Measurements from ENCODE around the gene ULK4.
A peak's percentile ranks its signal among the peaks of the same experiment; 100 is the strongest.
"Not testable (repeated sequence)": the region's sequence is repeated elsewhere in the genome, so short reads cannot be mapped to it uniquely, and the experiment has no call there.

The ULK4 gene

GRCh38 chr3:41961751-41962679 lies at the start of gene ULK4:
ULK4 (minus strand) TSS chr3:41962103; CDS start chr3:41954759, 7,344 bp downstream.
- peak; percentile 91 for DNase-seq (ENCODE audit: low read depth)

DNA sequence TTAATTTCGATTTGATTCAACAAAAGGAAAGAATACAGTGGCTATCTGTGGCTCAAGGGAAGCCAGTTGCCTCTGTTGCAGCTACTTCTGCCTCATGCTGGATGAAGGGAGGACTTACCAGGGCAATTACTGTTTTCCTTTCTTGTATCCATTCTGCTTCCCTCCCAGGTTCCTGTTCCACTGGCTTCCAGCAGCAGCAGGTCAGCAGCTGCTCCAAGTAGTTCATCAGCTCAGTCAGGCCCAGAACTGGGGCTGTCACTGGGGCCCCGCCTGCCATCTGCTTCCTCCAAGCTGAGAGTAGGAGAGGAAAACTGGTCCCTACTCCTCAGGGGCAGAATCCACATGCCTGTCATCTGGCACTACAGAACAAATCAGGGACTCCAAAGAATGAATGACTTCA lies 48.6 kb upstream of the ULK4 start:
- DNase-seq (ENCODE audit: low read depth): no peak

DNA sequence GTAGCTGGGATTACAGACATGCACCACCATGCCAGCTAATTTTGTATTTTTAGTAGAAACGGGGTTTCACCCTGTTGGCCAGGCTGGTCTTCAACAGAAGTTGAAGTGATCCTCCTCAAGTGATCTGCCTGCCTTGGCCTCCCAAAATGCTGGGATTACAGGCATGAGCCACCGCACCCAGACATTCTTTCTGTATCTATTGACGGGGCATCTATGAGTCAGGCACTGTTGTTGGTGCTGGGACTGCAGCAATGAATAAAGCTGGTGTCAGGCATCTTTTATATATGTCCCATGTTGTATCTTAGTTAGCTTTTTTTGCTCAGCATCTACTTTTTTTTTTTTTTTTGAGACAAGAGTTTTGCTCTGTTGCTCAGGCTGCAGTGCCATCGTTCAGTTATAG lies 47.6 kb upstream of the ULK4 start:
- no peak for DNase-seq (ENCODE audit: low read depth)

DNA sequence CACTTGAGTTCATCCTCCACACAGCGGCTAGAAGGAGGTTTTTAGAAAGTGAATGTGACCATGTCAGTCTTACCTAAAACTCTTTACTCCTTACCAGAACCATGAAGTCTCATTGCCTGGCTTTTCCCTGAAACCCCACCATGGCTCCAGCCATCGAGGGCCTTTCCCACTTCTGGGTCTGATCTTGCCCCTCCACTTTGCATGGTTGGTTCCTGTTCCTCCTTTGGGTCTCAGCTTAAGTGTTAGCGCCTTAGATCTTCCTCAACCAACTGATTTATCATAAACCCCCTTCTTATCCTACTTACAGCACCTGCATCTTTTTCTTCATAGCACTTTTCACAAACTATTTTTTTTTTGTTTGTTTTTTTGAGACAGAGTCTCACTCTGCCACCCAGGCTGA lies 45.9 kb upstream of the ULK4 start:
- no peak for DNase-seq (ENCODE audit: low read depth)

DNA sequence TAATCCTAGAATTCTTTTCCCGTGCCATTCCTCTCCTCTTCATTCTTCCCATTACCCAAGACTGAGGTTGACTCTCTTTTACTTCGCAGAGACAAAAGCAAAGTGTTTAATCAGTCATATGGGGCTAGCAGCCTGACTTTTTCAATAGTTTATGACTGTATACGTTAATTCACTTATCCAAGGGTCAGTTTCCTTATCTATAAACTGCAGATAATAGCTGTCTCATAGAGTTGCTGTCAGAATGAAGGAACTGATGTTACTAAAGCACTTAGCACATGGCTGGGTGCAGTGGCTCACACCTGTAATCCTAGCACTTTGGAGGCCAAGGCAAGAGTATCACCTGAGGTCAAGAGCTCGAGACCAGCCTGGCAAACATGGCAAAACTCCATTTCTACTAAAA lies 43.5 kb upstream of the ULK4 start:
- no peak for DNase-seq (ENCODE audit: low read depth)

GRCh38 chr3:42002790-42003189 lies 40.9 kb upstream of the ULK4 start:
- no peak for DNase-seq (ENCODE audit: low read depth)

GRCh38 chr3:42001777-42002176 lies 39.9 kb upstream of the ULK4 start:
- DNase-seq (ENCODE audit: low read depth): no peak

DNA sequence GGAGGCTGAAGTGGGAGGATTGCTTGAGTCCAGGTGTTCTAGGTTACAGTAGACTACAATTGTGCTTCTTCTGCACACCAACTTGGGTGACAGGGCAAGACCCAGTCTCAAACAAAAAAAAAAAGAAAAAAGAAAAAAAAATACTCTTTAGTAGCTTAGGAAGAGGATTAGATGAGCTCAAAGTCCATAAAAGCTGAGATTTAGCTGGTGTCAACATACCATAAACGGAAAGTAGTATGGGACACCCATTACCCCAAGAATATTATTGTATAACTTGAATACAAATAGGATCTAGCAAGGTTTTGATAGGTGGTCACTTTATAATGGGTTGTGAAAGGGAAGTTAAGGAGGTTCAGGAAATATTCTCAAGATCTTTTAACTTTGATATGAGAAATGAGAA lies 38.0 kb upstream of the ULK4 start:
- DNase-seq (ENCODE audit: low read depth): no peak

DNA sequence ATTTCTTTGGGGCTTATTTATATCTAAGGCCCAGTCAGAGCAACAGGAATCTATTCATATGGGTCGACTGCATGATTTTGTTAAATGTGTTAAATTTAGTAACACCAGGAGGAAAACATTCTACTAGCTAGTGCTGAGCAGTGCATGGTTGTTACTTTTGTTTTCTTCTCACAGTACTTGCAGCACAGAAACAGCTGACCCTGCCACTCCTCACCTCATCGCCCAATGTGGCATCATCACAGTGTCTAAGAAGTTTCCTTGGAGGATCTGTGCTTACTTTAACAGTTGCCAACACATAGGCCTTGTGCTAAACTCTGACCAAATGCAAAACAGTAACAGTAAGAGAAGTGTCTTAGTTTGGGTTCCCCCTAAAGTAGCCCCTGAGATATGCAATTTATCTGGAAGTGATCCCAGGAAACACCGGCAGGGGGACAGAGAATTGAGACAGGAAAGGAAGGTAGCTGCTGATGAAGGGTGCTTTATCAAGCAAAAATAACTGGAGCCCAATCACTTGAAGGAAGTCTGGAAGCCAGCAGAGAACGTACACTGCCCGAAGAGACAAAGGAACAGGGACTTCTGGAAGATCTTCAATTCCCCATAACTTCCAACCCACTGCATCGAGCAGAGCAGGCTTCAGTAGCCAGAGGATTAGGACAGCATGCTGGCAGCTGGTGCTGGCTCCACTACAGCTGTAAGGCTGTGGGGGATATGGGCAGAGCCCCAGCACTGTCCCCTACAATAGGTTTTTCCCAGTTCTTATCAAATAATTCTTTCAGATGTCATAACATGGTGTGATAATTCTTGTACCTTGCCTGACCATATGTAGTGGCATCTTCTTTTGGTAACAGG lies 36.0 kb upstream of the ULK4 start:
- no peak for DNase-seq (ENCODE audit: low read depth)

GRCh38 chr3:41991437-41991836 lies 29.5 kb upstream of the ULK4 start:
- no peak for DNase-seq (ENCODE audit: low read depth)

GRCh38 chr3:41989518-41989917 lies 27.6 kb upstream of the ULK4 start:
- no peak for DNase-seq (ENCODE audit: low read depth)

DNA sequence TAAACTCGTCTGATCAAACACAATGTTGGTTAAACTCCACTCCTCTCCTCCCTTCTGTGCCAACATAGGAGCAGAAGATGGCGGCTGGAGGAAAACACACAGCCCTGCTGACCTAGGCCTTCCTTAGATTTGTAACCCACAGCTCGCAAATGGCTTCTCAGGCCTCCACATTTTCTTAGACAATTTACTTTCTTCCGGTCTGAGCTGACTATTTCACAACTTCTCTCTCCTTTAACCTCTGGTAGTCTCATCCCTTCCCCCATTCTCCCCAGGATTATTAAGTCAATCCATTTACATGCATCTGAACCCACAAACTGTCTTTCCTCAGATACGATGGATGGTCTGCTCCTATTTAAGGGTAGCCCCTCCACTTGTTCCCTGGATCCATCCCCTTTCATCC lies 25.7 kb upstream of the ULK4 start:
- no peak for DNase-seq (ENCODE audit: low read depth)

DNA sequence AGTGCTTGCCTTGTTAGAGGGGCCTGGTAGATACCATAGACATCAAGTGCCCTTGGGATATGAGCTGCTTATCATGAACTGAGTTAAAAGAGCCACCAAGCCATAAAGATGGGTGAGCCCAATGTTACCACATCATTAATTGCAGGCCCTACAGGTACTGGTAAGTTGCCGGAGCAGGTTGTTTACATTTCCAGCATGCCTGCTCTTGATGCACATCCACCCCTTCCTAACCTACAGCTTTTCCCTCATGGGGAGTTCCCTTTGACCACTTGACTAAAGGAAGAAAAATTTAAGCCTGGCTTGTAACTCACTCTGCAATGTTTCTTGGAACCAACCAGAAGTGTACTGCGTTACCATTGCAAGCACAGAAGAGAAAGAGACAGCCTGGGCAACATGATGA lies 24.7 kb upstream of the ULK4 start:
- no peak for DNase-seq (ENCODE audit: low read depth)

DNA sequence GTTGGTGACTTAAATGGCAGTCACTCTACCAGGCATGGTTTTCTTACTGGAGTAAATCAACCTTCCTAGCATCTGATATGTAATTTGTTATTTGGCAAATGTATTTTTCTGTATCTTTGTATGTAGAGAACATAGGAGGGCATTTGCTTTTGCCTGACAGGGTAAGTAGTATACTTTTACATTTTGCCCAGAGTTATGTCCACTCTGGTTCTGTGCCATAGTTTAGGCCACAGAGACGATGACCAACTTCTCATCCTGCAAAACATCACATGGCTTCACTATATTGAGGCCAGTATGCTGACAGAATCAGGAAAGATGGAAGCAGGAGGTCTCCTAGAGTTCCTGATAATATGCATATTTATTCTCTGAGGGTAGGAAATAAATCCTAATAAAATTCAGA lies 23.1 kb upstream of the ULK4 start:
- no peak for DNase-seq (ENCODE audit: low read depth)

GRCh38 chr3:41983091-41983490 lies 21.2 kb upstream of the ULK4 start:
- not testable (repeated sequence) for DNase-seq (ENCODE audit: low read depth)

DNA sequence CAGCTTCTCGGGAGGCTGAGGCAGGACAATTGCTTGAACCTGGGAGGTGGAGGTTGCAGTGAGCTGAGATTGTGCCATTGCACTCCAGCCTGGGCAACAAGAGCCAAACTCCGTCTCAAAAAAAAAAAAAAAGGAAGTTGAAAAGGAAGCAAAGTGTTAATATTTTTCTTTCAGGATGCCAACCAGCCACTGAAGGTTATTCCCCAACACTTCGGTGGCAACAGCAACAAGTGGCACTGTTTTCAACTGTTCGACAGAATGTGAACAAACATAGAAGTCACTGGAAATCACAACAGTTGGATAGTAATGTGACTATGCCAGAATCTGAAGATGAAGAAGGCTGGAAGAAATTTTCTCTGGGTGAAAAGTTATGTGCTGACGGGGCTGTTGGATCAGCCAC lies 15.5 kb upstream of the ULK4 start:
- DNase-seq (ENCODE audit: low read depth): not testable (repeated sequence)

- DNase-seq (ENCODE audit: low read depth): no peak
Observed at GRCh38 chr3:41975416-41976103, 13.7 kb upstream of the ULK4 start.

DNA sequence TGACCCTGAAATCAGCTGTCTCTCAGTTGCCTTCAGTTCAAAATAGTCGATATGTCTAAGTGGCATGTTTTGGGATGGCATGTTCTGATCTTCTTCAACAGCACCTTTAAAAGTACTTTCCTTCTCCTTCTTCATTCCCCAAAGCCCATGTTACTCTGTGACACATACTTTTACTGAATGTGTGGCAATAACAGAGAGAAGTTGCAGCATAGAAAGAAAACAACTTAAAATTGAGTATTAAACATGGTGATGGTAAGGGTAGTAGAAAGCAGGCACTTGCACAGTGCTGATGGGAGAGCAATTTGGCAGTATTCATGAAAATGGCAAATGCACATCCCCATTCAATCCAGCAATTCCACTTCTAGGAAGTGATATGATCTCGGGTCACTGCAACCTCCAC lies 12.3 kb upstream of the ULK4 start:
- DNase-seq (ENCODE audit: low read depth): no peak

- no peak for DNase-seq (ENCODE audit: low read depth)
Observed at GRCh38 chr3:41972802-41973201, 10.9 kb upstream of the ULK4 start.

DNA sequence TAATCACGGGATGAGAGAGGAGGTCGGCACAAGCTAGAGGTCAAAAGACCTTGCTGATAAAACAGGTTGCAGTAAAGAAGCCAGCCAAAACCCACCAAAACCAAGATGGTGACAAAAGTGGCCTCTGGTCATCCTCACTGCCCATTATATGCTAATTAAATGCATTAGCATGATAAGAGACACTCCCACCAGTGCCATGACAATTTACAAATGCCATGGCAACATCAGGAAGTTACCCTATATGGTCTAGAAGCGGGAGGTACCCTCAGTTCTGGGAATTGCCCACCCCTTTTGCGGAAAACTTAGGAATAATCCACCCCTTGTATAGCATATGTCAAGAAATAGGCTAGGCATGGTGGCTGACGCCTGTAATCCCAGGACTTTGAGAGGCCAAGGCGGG lies 4.3 kb upstream of the ULK4 start:
- no peak for DNase-seq (ENCODE audit: low read depth)

DNA sequence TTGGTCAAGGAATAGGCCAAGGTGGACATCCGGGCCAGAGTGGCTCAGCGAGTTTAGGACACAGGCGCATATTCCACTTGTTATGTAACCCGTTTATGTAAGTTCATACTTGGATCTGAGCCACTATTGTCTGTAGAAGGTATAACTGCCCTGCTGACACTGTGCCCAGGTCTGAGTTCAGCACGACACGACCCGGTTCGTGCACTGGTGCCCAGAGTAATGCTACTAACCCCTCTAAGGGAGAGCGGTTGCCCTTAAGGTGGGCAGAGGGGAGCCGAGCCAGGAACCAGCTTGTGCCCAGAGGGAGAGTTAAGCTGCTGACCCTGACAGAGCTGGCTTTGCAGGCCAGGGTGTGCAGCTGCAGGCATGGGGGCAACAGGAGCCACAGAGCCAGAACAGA lies 1.9 kb upstream of the ULK4 start:
- DNase-seq (ENCODE audit: low read depth): no peak
